Lower leg skin (tissue), 3 donors: ENCODE data around the gene AADACL3.

Source experiments
- CTCF ChIP-seq, 3 donors: fragments of 450-650 bp; IDR thresholded peaks; one replicate each; pipeline ENCODE4 v1.5.1; 2016; ENCODE audit warnings: antibody characterized with exemption in 3 of 3, mild to moderate bottlenecking in 3 of 3, moderate library complexity in 2 of 3
- POLR2A ChIP-seq, 2 donors: fragments of 450-650 bp; IDR thresholded peaks; one replicate each; pipeline ENCODE4 v1.6.1; 2016 to 2017; ENCODE audit warnings: antibody characterized with exemption in 2 of 2, mild to moderate bottlenecking in 1 of 2, moderate library complexity in 1 of 2

- TF ChIP-seq CTCF (IDR thresholded peaks at IDR 0.05) (no peak), POLR2A (IDR thresholded peaks at IDR 0.05) (no peak)
Measured at GRCh38 chr1:12677565-12677964, 38.3 kb upstream of the AADACL3 start.
